ENCODE measurements around the gene OPN1SW. TPM values are rescaled to one million over a fixed set of nuclear protein-coding genes. Genes with fewer than 3 reads are reported as not detected.

Gene OPN1SW
- total and polyA plus RNA-seq, 4 experiments from 2014 or later = not detected

- no peak overlapping the region for H3K4me3 Mint-ChIP-seq
- ChIA-PET CTCF (ENCODE audit: partially characterized antibody) (interaction anchor here (1.1 kb wide), 1 partner anchor 11 kb away, joined by 3 read pairs; no protein-coding TSS in a partner anchor), POLR2A (ENCODE audit: partially characterized antibody) (no interaction called here)
- peaks cover 0 to 12% of the 10 kb centered on the region in 2 donors for H3K36me3 Mint-ChIP-seq
- H3K27me3 ChIP-seq (ENCODE audit: insufficient read depth, low read length) = peaks cover 5% of the 10 kb centered on the region
- H3K9me3 Mint-ChIP-seq = no peaks in the 10 kb centered on the region
- H3K9me3 ChIP-seq (ENCODE audit: control insufficient read depth in 1 of 2, low read length in 2 of 2) = no peaks in the 10 kb centered on the region
- no peak overlapping the region for H3K4me3 ChIP-seq (ENCODE audit: low read length in 2 of 2)
- DNase-seq = no peak
- no peaks in the 10 kb centered on the region for H3K36me3 ChIP-seq (ENCODE audit: insufficient read depth, low read length)
- H3K27me3 Mint-ChIP-seq = peaks cover 3 to 10% of the 10 kb centered on the region in 2 donors
- H3K27ac ChIP-seq (ENCODE audit: low read depth, low read length) = no peak overlapping the region
- peaks cover 12 to 29% (median 19%) of the 10 kb centered on the region in 4 donors for H3K4me1 Mint-ChIP-seq
- H3K27ac Mint-ChIP-seq = no peak overlapping the region
- intact Hi-C loops (cut with micrococcal nuclease) = loop anchor here (5.0 to 10.0 kb wide), 3 partner anchors 281 to 487 kb away; partner anchors contain the start of genes HILPDA and TNPO3
- peaks cover 17% of the 10 kb centered on the region for H3K4me1 ChIP-seq (ENCODE audit: insufficient read depth, low read length)
These were observed 40.2 kb downstream of the OPN1SW start for GRCh38 chr7:128735436-128735835.

GRCh38 chr7:128734890-128735289, 40.7 kb downstream of the OPN1SW start:
- peaks cover 11% of the 10 kb centered on the region for H3K4me1 ChIP-seq (ENCODE audit: insufficient read depth, low read length)
- H3K27me3 ChIP-seq (ENCODE audit: insufficient read depth, low read length) = peaks cover 5% of the 10 kb centered on the region
- intact Hi-C loops (cut with micrococcal nuclease) = loop anchor here (5.0 to 10.0 kb wide), 3 partner anchors 280 to 487 kb away; partner anchors contain the start of genes HILPDA and TNPO3
- H3K27ac Mint-ChIP-seq = no peak overlapping the region
- no peaks in the 10 kb centered on the region for H3K9me3 Mint-ChIP-seq
- H3K27ac ChIP-seq (ENCODE audit: low read depth, low read length) = no peak overlapping the region
- peaks cover 0 to 12% of the 10 kb centered on the region in 2 donors for H3K36me3 Mint-ChIP-seq
- H3K4me1 Mint-ChIP-seq = peaks cover 8 to 24% (median 15%) of the 10 kb centered on the region in 4 donors
- H3K27me3 Mint-ChIP-seq = peaks cover 3 to 10% of the 10 kb centered on the region in 2 donors
- POLR2A ChIA-PET (ENCODE audit: partially characterized antibody) = no interaction called here
- no peak overlapping the region for H3K4me3 ChIP-seq (ENCODE audit: low read length in 2 of 2)
- no peaks in the 10 kb centered on the region for H3K9me3 ChIP-seq (ENCODE audit: control insufficient read depth in 1 of 2, low read length in 2 of 2)
- H3K36me3 ChIP-seq (ENCODE audit: insufficient read depth, low read length) = no peaks in the 10 kb centered on the region
- CTCF ChIA-PET (ENCODE audit: partially characterized antibody) = interaction anchor here (1.1 kb wide), 1 partner anchor 11 kb away, joined by 3 read pairs; no protein-coding TSS in a partner anchor
- DNase-seq = no peak
- H3K4me3 Mint-ChIP-seq = no peak overlapping the region

DNA sequence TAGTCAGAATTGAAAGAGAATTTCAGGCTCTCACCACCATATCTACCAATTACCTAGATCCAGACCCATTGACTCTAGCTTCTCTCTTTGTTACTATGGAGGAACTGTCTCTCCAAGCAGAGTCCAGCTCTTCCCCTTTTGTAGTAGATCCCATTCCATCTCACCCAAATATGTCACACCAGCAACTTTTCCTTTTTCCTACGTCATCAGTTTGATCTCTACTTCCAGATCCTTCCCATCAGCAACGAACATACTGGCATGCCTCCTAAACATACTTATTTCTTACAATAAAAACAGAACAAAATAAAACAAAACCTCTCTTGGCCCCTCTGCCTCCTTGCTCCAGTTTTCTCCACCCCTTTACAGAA, 42.3 kb downstream of the OPN1SW start:
- intact Hi-C loops (cut with micrococcal nuclease) = loop anchor here (10.0 kb wide), 1 partner anchor 278 kb away; the partner anchor contains the start of gene HILPDA
- CTCF ChIA-PET (ENCODE audit: partially characterized antibody) = no interaction called here
- POLR2A ChIA-PET (ENCODE audit: partially characterized antibody) = no interaction called here

DNA sequence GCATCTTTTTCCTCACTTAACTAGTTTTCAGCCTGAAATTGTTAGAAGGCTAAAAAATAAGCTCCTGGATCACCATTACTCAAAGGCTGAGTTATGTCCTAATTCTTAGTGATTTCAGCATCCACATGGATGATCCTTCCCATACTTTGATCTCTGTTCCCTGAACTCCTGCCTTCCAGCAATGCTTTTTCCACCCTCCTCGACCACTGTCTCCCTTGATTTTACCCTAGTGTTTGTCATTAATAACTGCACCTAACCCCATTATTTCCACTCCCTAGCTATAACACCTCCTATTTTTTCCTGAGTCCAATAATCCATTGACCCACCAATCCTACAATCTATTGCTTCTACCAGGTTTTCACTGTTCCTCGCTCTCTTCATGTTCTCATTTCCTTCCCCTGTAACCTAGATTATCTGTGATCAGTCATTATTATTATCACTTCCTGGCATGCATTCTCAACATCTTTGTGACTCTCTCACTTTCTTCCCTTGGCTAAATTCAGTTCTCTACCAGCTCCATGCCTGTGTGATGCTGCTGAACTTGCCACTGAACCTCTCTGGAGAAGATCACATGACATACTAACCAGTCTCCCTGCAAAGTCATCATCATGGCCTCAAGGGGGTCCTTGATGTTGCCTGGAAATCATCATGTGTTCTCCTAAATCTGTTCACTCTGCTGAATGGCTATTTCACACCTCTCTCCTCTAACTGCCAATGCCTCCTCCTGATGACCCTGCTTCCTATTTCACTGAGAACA, 42.9 kb downstream of the OPN1SW start:
- Histone ChIP-seq H3K4me1 (ENCODE audit: insufficient read depth, low read length) (peaks cover under 1% of the 10 kb centered on the region), H3K36me3 (ENCODE audit: insufficient read depth, low read length) (no peaks in the 10 kb centered on the region), H3K27me3 (ENCODE audit: insufficient read depth, low read length) (peaks cover 5% of the 10 kb centered on the region), H3K9me3 (ENCODE audit: control insufficient read depth in 1 of 2, low read length in 2 of 2) (no peaks in the 10 kb centered on the region), H3K27ac (ENCODE audit: low read depth, low read length) (no peak overlapping the region), H3K4me3 (ENCODE audit: low read length in 2 of 2) (no peak overlapping the region)
- Mint-ChIP-seq H3K4me1 (peaks cover 0 to 2% (median under 1%) of the 10 kb centered on the region in 4 donors), H3K27ac (no peak overlapping the region), H3K4me3 (no peak overlapping the region), H3K36me3 (no peaks in the 10 kb centered on the region), H3K9me3 (no peaks in the 10 kb centered on the region), H3K27me3 (peaks cover 3 to 10% of the 10 kb centered on the region in 2 donors)
- CTCF ChIA-PET (ENCODE audit: partially characterized antibody) = interaction anchor here (1.2 kb wide), 1 partner anchor 9 kb away, joined by 3 read pairs; no protein-coding TSS in a partner anchor
- POLR2A ChIA-PET (ENCODE audit: partially characterized antibody) = no interaction called here
- intact Hi-C loops (cut with micrococcal nuclease) = loop anchor here (10.0 kb wide), 1 partner anchor 278 kb away; the partner anchor contains the start of gene HILPDA
- DNase-seq = no peak

More for the DNA sequence above, 42.3 kb downstream of the OPN1SW start:
- Mint-ChIP-seq H3K27ac (no peak overlapping the region), H3K4me1 (peaks cover under 1 to 7% (median 5%) of the 10 kb centered on the region in 4 donors), H3K4me3 (no peak overlapping the region), H3K9me3 (no peaks in the 10 kb centered on the region), H3K27me3 (peaks cover 3 to 10% of the 10 kb centered on the region in 2 donors), H3K36me3 (no peaks in the 10 kb centered on the region)
- H3K27ac ChIP-seq (ENCODE audit: low read depth, low read length) = no peak overlapping the region
- H3K4me3 ChIP-seq (ENCODE audit: low read length in 2 of 2) = no peak overlapping the region
- H3K27me3 ChIP-seq (ENCODE audit: insufficient read depth, low read length) = peaks cover 5% of the 10 kb centered on the region
- H3K36me3 ChIP-seq (ENCODE audit: insufficient read depth, low read length) = no peaks in the 10 kb centered on the region
- peaks cover 6% of the 10 kb centered on the region for H3K4me1 ChIP-seq (ENCODE audit: insufficient read depth, low read length)
- DNase-seq = no peak
- H3K9me3 ChIP-seq (ENCODE audit: control insufficient read depth in 1 of 2, low read length in 2 of 2) = no peaks in the 10 kb centered on the region

GRCh38 chr7:128731184-128731583, 44.4 kb downstream of the OPN1SW start:
- H3K9me3 ChIP-seq (ENCODE audit: control insufficient read depth in 1 of 2, low read length in 2 of 2) = no peaks in the 10 kb centered on the region
- no peaks in the 10 kb centered on the region for H3K36me3 Mint-ChIP-seq
- CTCF ChIA-PET (ENCODE audit: partially characterized antibody) = no interaction called here
- H3K4me1 Mint-ChIP-seq = no peaks in the 10 kb centered on the region
- no peak overlapping the region for H3K4me3 Mint-ChIP-seq
- intact Hi-C loops (cut with micrococcal nuclease) = loop anchor here (10.0 kb wide), 1 partner anchor 276 kb away; the partner anchor contains the start of gene HILPDA
- POLR2A ChIA-PET (ENCODE audit: partially characterized antibody) = no interaction called here
- H3K27me3 Mint-ChIP-seq = peaks cover 5 to 10% of the 10 kb centered on the region in 2 donors
- peaks cover 5% of the 10 kb centered on the region for H3K27me3 ChIP-seq (ENCODE audit: insufficient read depth, low read length)
- no peak overlapping the region for H3K27ac Mint-ChIP-seq
- H3K36me3 ChIP-seq (ENCODE audit: insufficient read depth, low read length) = no peaks in the 10 kb centered on the region
- DNase-seq = no peak
- H3K4me3 ChIP-seq (ENCODE audit: low read length in 2 of 2) = no peak overlapping the region
- no peak overlapping the region for H3K27ac ChIP-seq (ENCODE audit: low read depth, low read length)
- H3K4me1 ChIP-seq (ENCODE audit: insufficient read depth, low read length) = no peaks in the 10 kb centered on the region
- no peaks in the 10 kb centered on the region for H3K9me3 Mint-ChIP-seq

DNA sequence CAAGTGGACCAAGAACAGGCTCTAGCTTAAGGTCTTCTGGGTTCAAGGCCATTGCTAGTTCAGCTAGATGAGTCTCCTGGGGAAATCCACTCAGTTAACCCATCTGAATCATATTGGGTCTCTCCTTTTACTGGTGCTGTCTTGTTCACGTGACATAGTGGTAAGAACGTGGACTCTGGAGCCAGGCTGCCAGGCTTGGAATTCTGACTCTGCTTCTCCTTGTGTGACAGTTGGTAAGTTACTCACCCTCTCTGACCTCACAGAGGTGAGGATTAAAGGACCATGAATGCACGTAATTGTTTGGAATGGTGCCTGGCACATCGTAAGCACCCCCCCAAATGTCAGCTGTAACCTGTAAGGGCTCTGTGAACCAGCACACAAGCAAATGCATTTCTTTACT, 46.1 kb downstream of the OPN1SW start:
- Mint-ChIP-seq H3K27me3 (peaks cover 5 to 17% of the 10 kb centered on the region in 2 donors), H3K27ac (no peak overlapping the region), H3K4me1 (no peaks in the 10 kb centered on the region), H3K36me3 (no peaks in the 10 kb centered on the region), H3K9me3 (no peaks in the 10 kb centered on the region), H3K4me3 (no peak overlapping the region)
- no peaks in the 10 kb centered on the region for H3K36me3 ChIP-seq (ENCODE audit: insufficient read depth, low read length)
- H3K4me1 ChIP-seq (ENCODE audit: insufficient read depth, low read length) = no peaks in the 10 kb centered on the region
- no peaks in the 10 kb centered on the region for H3K9me3 ChIP-seq (ENCODE audit: control insufficient read depth in 1 of 2, low read length in 2 of 2)
- H3K4me3 ChIP-seq (ENCODE audit: low read length in 2 of 2) = no peak overlapping the region
- POLR2A ChIA-PET (ENCODE audit: partially characterized antibody) = no interaction called here
- CTCF ChIA-PET (ENCODE audit: partially characterized antibody) = no interaction called here
- H3K27me3 ChIP-seq (ENCODE audit: insufficient read depth, low read length) = peaks cover 5% of the 10 kb centered on the region
- intact Hi-C loops (cut with micrococcal nuclease) = no loop called here
- no peak for DNase-seq
- H3K27ac ChIP-seq (ENCODE audit: low read depth, low read length) = no peak overlapping the region

DNA sequence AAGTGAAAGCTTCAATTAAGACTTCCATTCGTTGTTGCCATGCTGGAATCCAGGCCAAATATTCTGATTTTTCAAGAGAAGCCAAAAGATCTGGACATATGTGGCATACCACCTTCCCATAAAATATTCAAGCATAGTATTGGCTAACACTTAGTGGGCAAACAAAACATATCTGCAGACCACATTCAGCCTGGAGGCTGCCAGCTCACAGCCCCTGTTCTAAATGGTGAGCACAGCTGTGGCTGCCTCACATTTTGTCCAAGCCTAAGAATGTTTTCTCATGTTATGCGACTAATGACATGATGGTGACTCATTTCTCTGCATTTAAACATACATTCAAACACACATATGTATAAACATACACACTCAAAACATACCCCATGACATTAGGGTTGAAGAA, 47.0 kb downstream of the OPN1SW start:
- H3K27me3 Mint-ChIP-seq = peaks cover 5 to 19% of the 10 kb centered on the region in 2 donors
- CTCF ChIA-PET (ENCODE audit: partially characterized antibody) = no interaction called here

More for the DNA sequence above, 47.0 kb downstream of the OPN1SW start:
- POLR2A ChIA-PET (ENCODE audit: partially characterized antibody) = interaction anchor here (0.7 kb wide), 1 partner anchor 10 kb away, joined by 3 read pairs; no protein-coding TSS in a partner anchor
- DNase-seq = no peak
- Mint-ChIP-seq H3K4me1 (no peaks in the 10 kb centered on the region), H3K9me3 (no peaks in the 10 kb centered on the region), H3K36me3 (no peaks in the 10 kb centered on the region), H3K27ac (no peak overlapping the region), H3K4me3 (no peak overlapping the region)
- intact Hi-C loops (cut with micrococcal nuclease) = no loop called here
- no peaks in the 10 kb centered on the region for H3K4me1 ChIP-seq (ENCODE audit: insufficient read depth, low read length)
- H3K4me3 ChIP-seq (ENCODE audit: low read length in 2 of 2) = no peak overlapping the region
- H3K27ac ChIP-seq (ENCODE audit: low read depth, low read length) = no peak overlapping the region
- H3K27me3 ChIP-seq (ENCODE audit: insufficient read depth, low read length) = peaks cover 5% of the 10 kb centered on the region
- H3K36me3 ChIP-seq (ENCODE audit: insufficient read depth, low read length) = no peaks in the 10 kb centered on the region
- H3K9me3 ChIP-seq (ENCODE audit: control insufficient read depth in 1 of 2, low read length in 2 of 2) = no peaks in the 10 kb centered on the region
